ENCODE results near the gene RPL3.

DNA sequence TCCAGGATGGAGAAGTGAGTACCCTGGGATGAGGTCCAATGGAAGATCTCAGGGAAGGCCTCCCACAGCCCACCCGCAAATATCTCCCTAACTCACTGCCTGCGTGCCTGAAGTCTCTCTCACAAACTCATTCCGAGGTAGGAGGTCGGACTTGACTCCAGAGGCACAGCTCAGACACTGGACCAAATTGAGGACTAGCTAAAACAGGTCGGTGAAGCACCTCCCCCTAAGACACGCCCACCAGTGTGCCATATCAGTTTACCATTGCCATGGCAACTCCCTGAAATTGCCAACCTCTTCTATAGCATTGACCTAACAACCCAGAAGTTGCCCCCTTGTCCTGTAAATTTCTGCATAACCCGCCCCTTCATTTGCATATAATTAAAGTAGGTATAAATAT, 17.5 kb downstream of the RPL3 start:
- TF ChIP-seq CTCF (IDR thresholded peaks at IDR 0.05) (no peak), POLR2A (IDR thresholded peaks at IDR 0.05) (no peak), POLR2AphosphoS5 (IDR thresholded peaks at IDR 0.05) (no peak)
